Parathyroid adenoma (tissue), 2 donors: ENCODE results near the gene GPS1.

Experiments
- H2AFZ ChIP-seq: fragments of 300-600 bp; sonication (generic); one replicate; pipeline ENCODE4 v1.7.0; 2017; ENCODE audit warnings: antibody characterized with exemption, mild to moderate bottlenecking
- H3K27ac ChIP-seq: fragments of 300-600 bp; sonication (generic); one replicate; pipeline ENCODE4 v1.7.0; 2017
- H3K27me3 ChIP-seq: fragments of 300-600 bp; sonication (generic); one replicate; pipeline ENCODE4 v1.7.0; 2017; ENCODE audit warnings: low read length; ENCODE audit not compliant: control insufficient read depth, insufficient read depth
- H3K36me3 ChIP-seq: fragments of 300-600 bp; sonication (generic); one replicate; pipeline ENCODE4 v1.7.0; 2017; ENCODE audit warnings: low read length; ENCODE audit not compliant: control insufficient read depth, insufficient read depth
- H3K4me1 ChIP-seq: fragments of 300-600 bp; sonication (generic); one replicate; pipeline ENCODE4 v1.7.0; 2017; ENCODE audit warnings: control low read depth
- H3K4me2 ChIP-seq: fragments of 300-600 bp; sonication (generic); one replicate; pipeline ENCODE4 v1.7.0; 2017; ENCODE audit warnings: low read length
- H3K4me3 ChIP-seq: fragments of 300-600 bp; sonication (generic); one replicate; pipeline ENCODE4 v1.7.0; 2017; ENCODE audit warnings: low read depth, low read length
- H3K79me2 ChIP-seq: fragments of 300-600 bp; sonication (generic); one replicate; pipeline ENCODE4 v1.7.0; 2017; ENCODE audit warnings: control low read depth
- H3K9ac ChIP-seq: fragments of 300-600 bp; sonication (generic); one replicate; pipeline ENCODE4 v1.7.0; 2017; ENCODE audit warnings: mild to moderate bottlenecking
- H3K9me3 ChIP-seq: fragments of 300-600 bp; sonication (generic); one replicate; pipeline ENCODE4 v1.7.0; 2017; ENCODE audit warnings: low read length; ENCODE audit not compliant: control insufficient read depth
- TF ChIP-seq, protein P1 (sequence below): fragments of 300-600 bp; sonication (generic); IDR thresholded peaks from one replicate; pipeline ENCODE4 v1.7.0; 2017; ENCODE audit warnings: antibody characterized with exemption, mild to moderate bottlenecking
- donor health status: primary hyperparathyroidism.

Gene GPS1

DNA sequence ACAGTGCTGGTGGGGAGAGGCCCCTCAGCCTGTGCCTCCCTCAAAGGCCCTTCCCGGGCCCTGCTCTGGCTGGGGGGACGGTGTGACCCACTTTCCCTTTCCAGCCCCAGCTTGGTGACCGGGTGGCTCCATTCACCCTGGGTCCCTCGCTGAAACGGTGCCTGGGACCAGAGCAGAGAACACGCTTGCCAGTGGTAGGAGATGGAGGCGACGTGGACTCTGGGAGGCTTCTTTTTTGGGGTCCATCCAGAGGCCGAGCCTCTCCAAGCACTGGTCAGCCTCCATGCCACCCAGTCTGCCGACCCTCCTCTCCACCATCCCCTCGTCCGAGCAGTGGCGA lies 36.8 kb upstream of the GPS1 start:
- Histone ChIP-seq H3K9ac (no peak overlapping the region), H3K4me3 (no peak overlapping the region), H3K9me3 (no peaks in the 10 kb centered on the region), H3K36me3 (no peaks in the 10 kb centered on the region), H3K4me2 (no peak overlapping the region), H3K27me3 (no peaks in the 10 kb centered on the region), H3K27ac (no peak overlapping the region), H2AFZ (no peak overlapping the region), H3K79me2 (no peaks in the 10 kb centered on the region), H3K4me1 (no peaks in the 10 kb centered on the region)
- TF ChIP-seq, protein P1, sequence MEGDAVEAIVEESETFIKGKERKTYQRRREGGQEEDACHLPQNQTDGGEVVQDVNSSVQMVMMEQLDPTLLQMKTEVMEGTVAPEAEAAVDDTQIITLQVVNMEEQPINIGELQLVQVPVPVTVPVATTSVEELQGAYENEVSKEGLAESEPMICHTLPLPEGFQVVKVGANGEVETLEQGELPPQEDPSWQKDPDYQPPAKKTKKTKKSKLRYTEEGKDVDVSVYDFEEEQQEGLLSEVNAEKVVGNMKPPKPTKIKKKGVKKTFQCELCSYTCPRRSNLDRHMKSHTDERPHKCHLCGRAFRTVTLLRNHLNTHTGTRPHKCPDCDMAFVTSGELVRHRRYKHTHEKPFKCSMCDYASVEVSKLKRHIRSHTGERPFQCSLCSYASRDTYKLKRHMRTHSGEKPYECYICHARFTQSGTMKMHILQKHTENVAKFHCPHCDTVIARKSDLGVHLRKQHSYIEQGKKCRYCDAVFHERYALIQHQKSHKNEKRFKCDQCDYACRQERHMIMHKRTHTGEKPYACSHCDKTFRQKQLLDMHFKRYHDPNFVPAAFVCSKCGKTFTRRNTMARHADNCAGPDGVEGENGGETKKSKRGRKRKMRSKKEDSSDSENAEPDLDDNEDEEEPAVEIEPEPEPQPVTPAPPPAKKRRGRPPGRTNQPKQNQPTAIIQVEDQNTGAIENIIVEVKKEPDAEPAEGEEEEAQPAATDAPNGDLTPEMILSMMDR: no peak

DNA sequence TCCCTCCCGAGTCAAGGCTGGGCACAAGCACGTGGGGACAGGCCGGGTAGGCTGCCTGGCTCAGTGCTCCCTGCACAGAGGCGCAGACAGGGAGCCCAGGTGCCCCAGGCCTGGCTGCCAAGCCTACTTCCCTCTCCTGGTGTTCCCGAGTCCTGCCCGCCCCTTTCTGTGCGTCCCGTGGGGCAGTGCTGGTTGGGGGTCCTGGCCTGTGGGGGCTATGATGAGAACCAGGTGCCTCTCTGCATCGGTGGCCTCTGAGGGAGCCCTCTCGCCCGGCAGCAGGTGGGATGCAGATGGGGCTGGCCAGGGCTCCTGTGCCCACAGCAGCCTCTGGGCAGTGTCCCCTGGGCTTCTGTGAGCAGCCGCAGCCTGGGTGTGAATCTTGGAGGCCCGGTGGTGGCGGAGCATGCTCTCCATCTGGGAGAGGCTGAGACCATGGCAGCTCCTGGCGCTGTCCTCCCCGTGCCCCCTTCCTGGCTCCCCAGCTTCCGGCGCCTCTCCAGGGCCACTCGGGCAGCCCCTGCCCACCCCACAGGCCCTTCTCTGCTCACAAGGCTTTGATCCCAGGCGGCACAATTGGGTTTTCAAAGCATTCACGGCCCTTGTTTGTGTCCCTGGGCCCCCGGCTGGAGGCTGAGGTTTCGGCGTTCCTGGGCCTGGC lies 36.3 kb upstream of the GPS1 start:
- H3K4me3 ChIP-seq: no peak overlapping the region
- H3K4me2 ChIP-seq: no peak overlapping the region
- no peaks in the 10 kb centered on the region for H3K27me3 ChIP-seq
- no peaks in the 10 kb centered on the region for H3K4me1 ChIP-seq
- TF ChIP-seq, protein P1: no peak
- H3K79me2 ChIP-seq: no peaks in the 10 kb centered on the region
- no peak overlapping the region for H3K9ac ChIP-seq
- no peaks in the 10 kb centered on the region for H3K36me3 ChIP-seq
- H3K27ac ChIP-seq: no peak overlapping the region
- no peak overlapping the region for H2AFZ ChIP-seq
- H3K9me3 ChIP-seq: no peaks in the 10 kb centered on the region

DNA sequence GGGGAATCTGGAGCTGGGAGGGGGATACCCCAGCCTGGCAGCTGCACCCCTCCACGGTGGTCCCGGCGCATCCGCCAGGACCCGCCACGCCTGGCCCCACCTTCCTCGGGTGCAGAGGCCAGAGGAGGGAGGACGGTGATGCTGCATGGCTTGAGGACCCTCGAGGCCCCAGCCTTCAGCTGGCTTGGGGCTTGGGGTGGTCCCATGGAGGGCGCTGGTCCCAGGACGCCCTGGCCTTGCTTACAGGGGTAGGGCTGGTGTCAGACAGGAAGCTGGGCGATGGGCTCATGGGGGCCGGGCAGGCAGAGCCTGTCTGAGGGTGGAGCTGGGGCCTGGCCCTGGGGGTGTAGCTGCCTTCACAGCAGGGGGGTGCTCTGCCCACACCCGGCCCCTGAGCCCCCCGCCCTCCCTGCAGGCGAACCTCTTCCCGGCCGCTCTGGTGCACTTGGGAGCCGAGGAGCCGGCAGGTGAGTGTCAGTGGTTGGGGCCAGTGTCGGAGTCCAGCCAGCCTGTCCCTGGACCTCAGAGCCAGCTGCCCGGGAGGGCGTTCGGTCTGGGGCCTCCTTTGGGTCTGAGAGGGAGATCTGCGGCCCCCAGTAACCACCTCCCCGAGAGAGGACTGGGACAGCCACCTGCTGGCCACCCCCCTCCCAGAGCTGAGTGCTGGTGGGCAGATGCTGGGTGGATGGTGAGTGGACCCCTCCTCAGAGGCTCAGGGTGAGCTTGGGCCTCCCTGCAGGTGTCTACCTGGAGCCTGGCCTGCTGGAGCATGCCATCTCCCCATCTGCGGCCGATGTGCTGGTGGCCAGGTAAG lies 35.4 kb upstream of the GPS1 start:
- H3K36me3 ChIP-seq: no peaks in the 10 kb centered on the region
- peaks cover 1% of the 10 kb centered on the region for H3K4me1 ChIP-seq
- no peak overlapping the region for H3K4me3 ChIP-seq
- no peak overlapping the region for H3K9ac ChIP-seq
- no peak overlapping the region for H3K27ac ChIP-seq
- H2AFZ ChIP-seq: no peak overlapping the region
- H3K79me2 ChIP-seq: no peaks in the 10 kb centered on the region
- no peak overlapping the region for H3K4me2 ChIP-seq
- TF ChIP-seq, protein P1: no peak
- no peaks in the 10 kb centered on the region for H3K9me3 ChIP-seq
- no peaks in the 10 kb centered on the region for H3K27me3 ChIP-seq

DNA sequence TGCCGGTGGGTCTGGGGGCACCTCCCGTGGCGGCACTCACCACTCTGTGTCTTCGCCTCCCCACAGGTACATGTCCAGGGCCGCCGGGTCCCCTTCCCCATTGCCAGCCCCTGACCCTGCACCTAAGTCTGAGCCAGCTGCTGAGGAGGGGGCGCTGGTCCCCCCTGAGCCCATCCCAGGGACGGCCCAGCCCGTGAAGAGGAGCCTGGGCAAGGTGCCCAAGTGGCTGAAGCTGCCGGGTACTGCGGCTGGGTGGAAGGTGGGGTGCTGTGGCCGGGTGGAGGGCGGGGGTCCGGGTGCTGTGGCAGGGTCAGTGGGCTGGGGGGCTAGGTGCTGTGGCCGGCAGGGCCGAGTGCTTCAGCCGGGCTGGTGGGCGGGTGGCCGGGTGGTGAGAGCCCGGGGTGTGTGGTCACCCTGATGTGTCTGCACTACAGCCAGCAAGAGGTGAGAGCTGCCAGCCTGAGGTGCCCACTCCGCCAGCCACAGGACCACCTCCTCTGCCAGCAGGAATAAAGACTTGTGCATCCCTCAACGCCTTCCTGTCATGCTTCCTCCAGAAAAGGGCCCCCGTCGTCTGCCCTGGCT lies 34.7 kb upstream of the GPS1 start:
- Histone ChIP-seq H3K4me2 (no peak overlapping the region), H2AFZ (no peak overlapping the region), H3K9me3 (no peaks in the 10 kb centered on the region), H3K36me3 (no peaks in the 10 kb centered on the region), H3K9ac (no peak overlapping the region), H3K4me1 (peaks cover 8% of the 10 kb centered on the region), H3K4me3 (no peak overlapping the region), H3K27ac (no peak overlapping the region), H3K27me3 (no peaks in the 10 kb centered on the region), H3K79me2 (no peaks in the 10 kb centered on the region)
- TF ChIP-seq, protein P1: no peak
